IPS-11a (cell line): Measurements from ENCODE around the gene ST8SIA4.
"Not testable (repeated sequence)": the region's sequence is repeated elsewhere in the genome, so short reads cannot be mapped to it uniquely, and the experiment has no call there.

Source experiments
- H3K4me3 ChIP-seq: one replicate; pipeline ENCODE4 v1.5.1; 2013; ENCODE audit warnings: low read depth, low read length, control low read depth

The ST8SIA4 gene

GRCh38 chr5:100788417-100788816 lies 114.7 kb downstream of the ST8SIA4 start:
- no peak overlapping the region for H3K4me3 ChIP-seq

DNA sequence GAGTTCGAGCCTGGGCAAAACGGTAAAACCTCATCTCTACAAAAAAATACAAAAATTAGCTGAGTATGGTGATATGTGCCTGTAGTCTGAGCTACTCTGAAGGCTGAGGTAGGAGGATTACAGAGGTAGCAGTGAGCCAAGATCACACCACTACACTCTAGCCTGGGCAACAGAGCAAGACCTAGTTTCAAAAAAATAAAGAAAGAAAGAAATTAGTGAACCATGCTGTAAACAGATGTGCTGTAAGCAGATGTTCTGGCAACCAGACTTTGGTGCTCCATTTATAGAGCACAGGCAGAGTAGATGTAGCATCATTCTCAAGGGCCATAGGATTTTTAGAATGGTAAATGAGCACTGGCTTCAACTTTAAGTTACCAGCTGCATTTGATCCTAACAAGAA lies 115.4 kb downstream of the ST8SIA4 start:
- no peak overlapping the region for H3K4me3 ChIP-seq

DNA sequence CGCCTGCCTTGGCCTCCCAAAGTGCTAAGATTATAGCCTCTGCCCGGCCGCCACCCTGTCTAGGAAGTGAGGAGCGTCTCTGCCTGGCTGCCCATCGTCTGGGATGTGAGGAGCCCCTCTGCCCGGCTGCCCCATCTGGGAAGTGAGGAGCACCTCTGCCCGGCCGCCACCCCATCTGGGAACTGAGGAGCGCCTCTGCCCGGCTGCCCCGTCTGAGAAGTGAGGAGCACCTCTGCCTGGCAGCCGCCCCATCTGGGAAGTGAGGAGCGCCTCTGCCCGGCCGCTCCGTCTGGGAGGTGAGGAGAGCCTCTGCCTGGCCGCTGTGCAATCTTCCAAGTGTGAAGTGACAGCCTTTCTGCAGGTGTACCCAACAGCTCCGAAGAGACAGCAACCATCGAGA lies 117.5 kb downstream of the ST8SIA4 start:
- H3K4me3 ChIP-seq, result not testable (repeated sequence)

- H3K4me3 ChIP-seq, result no peak overlapping the region
Measured at GRCh38 chr5:100780376-100780870, 122.7 kb downstream of the ST8SIA4 start.

GRCh38 chr5:100779669-100780375 lies 123.3 kb downstream of the ST8SIA4 start:
- H3K4me3 ChIP-seq, result no peak overlapping the region

- no peak overlapping the region for H3K4me3 ChIP-seq
Measured at GRCh38 chr5:100777680-100778300, 125.3 kb downstream of the ST8SIA4 start.

GRCh38 chr5:100775533-100775855 lies 127.6 kb downstream of the ST8SIA4 start:
- H3K4me3 ChIP-seq, result no peak overlapping the region

- no peak overlapping the region for H3K4me3 ChIP-seq
Measured at GRCh38 chr5:100772548-100772947, 130.5 kb downstream of the ST8SIA4 start.

- H3K4me3 ChIP-seq, result no peak overlapping the region
Measured at GRCh38 chr5:100772006-100772405, 131.1 kb downstream of the ST8SIA4 start.

- H3K4me3 ChIP-seq, result no peak overlapping the region
Measured at GRCh38 chr5:100771181-100771580, 131.9 kb downstream of the ST8SIA4 start.

DNA sequence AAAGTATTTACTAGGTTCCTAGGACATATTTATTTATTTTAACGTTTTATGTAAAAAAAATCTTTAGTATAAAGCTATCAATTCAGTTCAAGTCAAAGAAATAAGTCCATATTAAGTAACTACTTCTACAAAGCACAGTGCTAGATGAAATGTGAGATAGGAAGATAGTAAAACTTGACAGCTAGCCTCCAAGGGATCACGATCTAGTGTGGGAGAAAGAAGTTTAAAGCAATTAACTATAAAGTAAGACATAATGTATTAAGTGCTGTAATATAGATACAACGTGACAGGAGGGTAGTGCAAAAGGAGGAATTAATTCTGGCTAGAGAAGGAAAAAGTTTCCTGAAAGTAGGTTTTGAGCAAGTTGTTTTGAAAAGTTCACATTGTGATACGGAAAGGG lies 134.9 kb downstream of the ST8SIA4 start:
- no peak overlapping the region for H3K4me3 ChIP-seq

DNA sequence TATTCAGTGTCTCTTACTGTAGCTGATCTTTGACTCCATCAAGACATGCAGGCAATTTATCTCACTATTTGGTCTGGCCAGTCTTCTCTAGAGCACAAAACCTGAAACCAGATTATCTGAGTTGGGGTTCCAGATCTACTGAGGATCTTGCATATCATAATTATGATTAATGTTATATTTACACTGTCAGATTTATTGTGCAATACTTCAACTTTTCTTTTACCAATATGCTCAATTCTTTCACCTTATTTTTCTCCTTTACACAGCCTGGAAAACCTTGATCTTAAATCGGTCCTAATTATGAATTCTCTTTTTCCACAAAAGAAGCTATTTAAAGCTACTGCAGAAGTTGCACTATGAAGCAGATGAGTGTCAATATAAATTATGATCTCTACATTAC lies 140.1 kb downstream of the ST8SIA4 start:
- H3K4me3 ChIP-seq, result no peak overlapping the region

- no peak overlapping the region for H3K4me3 ChIP-seq
Measured at GRCh38 chr5:100762108-100762507, 141.0 kb downstream of the ST8SIA4 start.

DNA sequence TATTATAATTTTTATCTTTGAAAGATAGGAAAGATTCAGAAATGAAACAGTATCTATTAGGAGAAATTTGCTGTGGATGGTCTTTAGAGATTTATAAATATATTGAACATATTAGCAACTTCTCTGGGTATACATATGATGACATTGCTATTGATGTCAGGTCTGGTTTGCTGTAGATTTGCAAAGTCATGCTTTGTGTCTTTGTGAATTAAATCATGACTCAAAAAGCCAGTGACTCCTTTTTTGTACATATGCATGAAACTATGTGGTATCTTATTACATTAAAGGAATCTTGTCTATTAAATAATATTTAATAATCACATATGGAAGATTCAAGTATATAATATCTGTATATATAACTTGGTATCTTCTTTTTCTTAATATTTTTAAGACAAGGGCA lies 141.9 kb downstream of the ST8SIA4 start:
- no peak overlapping the region for H3K4me3 ChIP-seq

- no peak overlapping the region for H3K4me3 ChIP-seq
Measured at GRCh38 chr5:100760688-100761087, 142.4 kb downstream of the ST8SIA4 start.

GRCh38 chr5:100758780-100759179 lies 144.3 kb downstream of the ST8SIA4 start:
- H3K4me3 ChIP-seq, result no peak overlapping the region

DNA sequence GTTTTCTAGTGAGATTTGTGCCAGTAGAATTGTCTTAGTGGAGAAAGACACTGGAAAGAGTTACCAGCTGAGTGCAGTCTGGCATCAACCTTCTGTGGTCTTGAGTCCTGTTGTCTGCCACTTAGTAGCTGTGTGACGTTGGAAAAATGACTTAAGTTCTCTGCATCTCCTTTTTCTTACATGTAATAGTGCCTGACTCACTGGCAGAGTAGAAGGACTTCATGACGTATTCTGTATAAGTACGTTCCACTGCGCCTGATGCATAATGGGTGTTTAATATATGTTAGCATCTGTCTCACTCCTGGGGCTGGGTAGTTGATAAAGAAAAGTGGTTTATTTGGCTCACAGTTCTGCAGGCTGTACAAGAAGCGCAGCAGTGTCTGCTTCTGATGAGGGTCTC lies 144.8 kb downstream of the ST8SIA4 start:
- no peak overlapping the region for H3K4me3 ChIP-seq

- no peak overlapping the region for H3K4me3 ChIP-seq
Measured at GRCh38 chr5:100757618-100758017, 145.5 kb downstream of the ST8SIA4 start.
